GM21447 (cell line): Measurements from ENCODE around the gene PALS2.
A peak's percentile ranks its signal among the peaks of the same experiment; 100 is the strongest.

Experiments
- ATAC-seq: cut with Tn5 transposase; IDR thresholded peaks from one replicate; pipeline ENCODE4 v1.9.1; 2021; ENCODE audit not compliant: unreplicated experiment

Gene PALS2, protein sequence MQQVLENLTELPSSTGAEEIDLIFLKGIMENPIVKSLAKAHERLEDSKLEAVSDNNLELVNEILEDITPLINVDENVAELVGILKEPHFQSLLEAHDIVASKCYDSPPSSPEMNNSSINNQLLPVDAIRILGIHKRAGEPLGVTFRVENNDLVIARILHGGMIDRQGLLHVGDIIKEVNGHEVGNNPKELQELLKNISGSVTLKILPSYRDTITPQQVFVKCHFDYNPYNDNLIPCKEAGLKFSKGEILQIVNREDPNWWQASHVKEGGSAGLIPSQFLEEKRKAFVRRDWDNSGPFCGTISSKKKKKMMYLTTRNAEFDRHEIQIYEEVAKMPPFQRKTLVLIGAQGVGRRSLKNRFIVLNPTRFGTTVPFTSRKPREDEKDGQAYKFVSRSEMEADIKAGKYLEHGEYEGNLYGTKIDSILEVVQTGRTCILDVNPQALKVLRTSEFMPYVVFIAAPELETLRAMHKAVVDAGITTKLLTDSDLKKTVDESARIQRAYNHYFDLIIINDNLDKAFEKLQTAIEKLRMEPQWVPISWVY

DNA sequence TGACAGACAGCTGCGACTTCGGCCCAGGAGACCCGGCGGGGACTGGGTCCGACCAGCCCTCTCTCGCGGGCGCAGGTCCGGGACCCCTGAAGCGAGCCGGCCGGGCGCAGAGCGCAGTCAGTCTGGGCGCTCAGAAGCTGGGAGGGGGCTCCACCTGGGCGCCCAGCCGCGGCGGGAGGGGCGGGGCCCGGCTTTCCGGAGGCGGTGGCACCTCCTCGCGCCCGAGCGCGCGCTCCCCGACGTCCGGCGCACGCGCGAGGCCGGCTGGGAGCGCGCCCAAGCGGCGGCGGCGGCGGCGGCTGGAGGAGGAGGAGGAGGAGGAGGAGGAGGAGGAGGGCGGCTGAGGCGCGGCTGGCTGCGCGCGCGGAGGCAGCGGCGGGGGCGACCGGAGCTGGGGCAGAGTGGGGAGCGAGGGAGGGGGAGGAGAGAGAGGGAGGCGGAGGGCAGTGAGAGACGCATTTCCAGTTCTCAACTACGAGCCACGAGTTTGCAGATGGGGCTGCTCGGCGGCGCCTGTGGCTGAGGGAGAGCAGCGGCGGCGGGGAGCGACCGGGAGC, at the start of gene PALS2:
PALS2 (plus strand) TSS at position 456 of the 557 bp plus-strand sequence. CDS start 50,216 bp downstream, outside the sequence.
- ATAC-seq: peak; percentile 42

DNA sequence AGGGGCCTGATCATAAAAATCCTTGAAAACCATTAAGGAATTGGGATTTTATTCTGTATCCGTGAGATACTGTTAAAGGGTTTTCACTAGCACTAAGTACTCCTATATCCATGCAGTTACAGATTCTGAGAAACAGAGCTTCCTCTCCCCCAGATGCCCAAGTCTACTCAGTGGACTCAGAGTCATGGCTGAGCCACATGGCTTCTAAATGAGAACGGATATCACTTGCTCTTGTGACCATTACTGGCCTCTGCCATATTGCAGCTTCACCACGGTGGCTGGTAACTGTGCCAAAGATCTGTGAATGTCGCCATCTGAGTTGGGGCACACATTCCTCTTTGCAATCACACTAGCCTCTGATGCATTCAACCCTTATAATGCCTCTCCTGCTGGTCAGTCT, 42.0 kb upstream of the PALS2 start:
- no peak for ATAC-seq

GRCh38 chr7:24536682-24537081, 36.6 kb upstream of the PALS2 start:
- ATAC-seq: no peak

GRCh38 chr7:24540956-24541355, 32.3 kb upstream of the PALS2 start:
- ATAC-seq: no peak

DNA sequence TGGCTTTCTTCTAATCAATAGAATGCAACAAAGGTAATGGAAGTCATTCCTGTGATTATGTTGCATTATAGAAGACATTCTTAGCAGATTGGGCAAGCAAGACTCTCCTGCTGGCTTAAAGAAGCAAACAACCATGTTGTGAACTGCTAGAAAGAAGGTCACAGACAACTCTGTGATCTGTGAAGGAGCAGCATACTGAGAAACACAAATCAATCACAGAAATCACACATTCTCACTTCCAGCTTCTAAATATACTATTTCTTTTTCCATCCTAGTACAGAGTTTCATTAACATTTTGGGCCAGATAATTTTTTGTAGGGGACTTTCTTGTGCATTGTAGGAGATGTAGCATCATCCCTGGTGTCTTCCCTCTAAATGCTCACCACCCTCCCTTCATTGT, 28.0 kb upstream of the PALS2 start:
- no peak for ATAC-seq

- no peak for ATAC-seq
These were observed 24.9 kb upstream of the PALS2 start for GRCh38 chr7:24548390-24548789.

DNA sequence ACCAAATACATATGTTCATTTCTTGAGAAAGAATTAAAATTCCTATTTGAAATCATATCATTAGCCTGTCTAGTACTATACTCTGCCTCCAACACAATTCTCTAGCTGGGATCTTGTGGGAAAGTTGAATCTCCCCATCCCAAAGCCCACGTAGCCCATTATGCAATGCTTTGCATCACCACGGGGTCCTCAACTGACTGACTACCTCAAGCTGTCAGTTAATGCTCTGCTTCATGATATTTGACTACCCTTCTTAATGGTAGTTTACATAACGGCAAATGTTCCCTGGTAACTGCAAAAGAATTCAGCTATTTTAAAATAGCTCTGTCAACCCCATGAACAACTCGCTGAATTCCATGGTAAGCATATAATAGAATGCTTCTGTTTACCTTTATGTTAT, 23.3 kb upstream of the PALS2 start:
- no peak for ATAC-seq

DNA sequence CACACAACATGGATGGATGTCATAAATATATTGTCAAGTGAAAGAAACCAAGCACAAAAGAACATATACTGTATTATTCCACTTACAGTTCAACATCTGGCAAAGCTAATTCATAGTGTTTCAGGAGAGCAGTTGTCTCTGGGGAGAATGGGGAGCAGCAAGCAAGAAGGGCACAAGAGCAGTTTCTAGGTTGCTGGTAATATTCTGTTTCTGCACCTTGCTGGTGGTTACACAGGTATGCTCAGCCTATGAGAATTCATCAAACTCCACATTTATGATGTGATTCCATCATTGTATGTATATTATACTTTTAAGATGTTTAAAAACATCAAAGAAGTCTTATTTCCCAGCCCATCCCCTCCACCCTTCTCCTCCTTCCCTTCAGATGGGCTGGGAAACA, 18.1 kb upstream of the PALS2 start:
- no peak for ATAC-seq

DNA sequence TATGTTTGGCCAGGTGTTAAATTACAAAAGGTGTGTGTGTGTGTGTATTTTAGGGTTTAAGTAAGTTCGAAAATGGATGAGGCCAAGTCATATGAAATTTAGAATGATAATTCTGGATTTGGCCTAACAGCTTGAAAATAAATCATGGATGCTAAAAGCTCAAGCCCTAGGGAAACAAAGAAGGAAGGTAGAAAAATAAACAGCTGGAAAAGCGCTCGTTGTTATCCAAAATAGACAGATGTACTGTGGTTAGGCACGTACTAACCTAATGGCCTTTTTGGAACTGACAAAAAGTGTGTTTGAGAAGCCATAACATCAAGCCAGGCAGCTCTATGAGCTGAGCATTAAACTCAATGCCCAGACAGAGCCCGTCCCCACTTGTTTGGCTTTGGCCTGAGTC, 17.5 kb upstream of the PALS2 start:
- no peak for ATAC-seq

- no peak for ATAC-seq
These were observed 12.5 kb upstream of the PALS2 start for GRCh38 chr7:24560772-24561171.

DNA sequence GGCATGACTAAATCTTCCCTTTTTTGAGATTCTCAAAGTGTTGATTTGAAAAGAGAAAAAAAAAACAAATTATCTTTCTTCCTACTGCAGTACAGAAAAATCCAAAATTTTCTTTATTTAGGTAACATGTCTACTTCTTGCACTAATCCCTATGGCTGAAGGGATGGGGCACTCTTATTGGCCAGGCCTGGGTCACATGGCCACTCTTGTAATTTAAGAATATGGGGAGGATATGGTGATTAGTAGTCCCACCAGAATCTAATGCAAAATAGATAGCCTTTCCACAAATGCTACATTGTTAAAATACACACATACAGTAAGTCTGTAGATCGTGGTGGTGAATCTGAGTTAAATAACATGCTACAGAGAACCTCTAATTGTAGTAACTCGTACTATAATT, 7.0 kb upstream of the PALS2 start:
- ATAC-seq: no peak

DNA sequence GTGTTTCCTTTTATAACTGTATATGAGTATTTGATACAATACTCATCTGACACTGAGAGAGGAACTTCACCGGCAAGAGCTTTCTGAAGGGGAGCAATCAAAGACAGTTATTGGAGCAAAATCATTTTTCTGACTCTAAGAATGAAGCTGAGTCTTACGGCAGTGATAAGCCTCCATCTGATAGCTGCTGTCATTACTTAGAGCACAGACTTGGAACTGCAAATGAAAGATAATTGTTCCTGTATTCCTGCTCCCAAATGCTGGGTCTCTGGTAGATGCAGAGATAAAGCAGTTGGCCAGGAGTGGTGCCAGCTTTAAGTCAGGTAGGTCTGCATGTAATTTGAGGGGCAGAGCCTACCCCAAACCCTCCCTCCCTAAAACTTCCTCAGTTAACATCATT, 2.3 kb upstream of the PALS2 start:
- ATAC-seq: no peak

DNA sequence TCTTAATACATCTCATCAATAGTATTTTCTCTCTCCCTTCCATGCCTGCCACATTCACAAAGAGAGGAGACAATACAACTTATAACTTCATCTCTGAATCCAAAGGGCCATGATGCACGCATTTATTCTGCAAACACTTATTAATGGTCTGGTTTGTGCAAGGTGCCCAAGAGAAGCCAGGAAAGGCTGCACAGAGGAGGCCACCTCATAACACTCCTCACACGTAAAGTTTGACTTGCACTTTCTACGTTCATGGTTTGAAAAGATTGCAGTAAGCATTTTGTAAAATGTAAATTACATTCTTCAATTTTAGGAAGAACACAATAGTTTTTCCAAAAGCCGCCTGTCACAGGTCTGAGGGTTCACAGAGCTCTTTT, 1.2 kb upstream of the PALS2 start:
- ATAC-seq: no peak

- no peak for ATAC-seq
These were observed 757 bp upstream of the PALS2 start for GRCh38 chr7:24572393-24572996.

DNA sequence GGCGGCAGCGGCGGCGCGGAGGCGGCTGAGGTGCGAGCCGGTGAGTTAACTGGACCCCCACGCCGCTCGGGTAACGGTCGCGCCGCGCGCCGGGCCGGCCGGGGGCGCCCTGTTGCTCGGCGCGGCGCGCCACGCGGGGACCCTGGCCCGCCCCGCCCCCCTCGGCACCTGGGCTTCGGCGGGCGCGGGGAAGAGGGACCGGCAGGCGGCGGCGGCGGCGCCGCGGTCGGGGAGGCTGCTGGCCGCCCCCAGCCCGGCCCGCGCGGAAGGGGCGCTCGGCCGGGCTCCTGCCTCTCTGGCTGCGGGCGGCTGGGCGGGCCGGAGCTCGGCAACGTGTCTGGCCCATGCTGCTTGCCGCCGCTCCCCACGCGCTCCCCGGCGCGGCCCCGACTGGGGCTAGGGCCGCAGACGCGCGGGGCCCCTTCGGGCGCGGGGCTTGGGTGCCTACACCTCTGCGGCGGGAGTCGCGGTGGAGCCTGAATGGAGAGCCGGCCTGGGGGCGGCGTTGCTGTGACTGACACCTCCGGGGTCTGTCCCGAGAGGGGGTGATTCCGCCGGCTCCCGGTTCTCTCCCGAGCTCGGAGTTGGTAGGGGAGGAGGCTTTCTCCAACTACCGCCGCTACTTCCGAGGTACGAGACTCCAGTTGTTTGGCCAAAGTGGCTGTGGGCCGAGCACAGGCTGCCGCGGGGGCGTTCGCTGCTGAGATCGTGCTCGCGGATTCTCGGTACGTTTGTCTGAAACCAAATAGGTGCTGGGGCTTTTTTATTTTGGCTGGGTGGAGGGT, 494 bp downstream of the PALS2 start:
- ATAC-seq: peak; percentile 28

DNA sequence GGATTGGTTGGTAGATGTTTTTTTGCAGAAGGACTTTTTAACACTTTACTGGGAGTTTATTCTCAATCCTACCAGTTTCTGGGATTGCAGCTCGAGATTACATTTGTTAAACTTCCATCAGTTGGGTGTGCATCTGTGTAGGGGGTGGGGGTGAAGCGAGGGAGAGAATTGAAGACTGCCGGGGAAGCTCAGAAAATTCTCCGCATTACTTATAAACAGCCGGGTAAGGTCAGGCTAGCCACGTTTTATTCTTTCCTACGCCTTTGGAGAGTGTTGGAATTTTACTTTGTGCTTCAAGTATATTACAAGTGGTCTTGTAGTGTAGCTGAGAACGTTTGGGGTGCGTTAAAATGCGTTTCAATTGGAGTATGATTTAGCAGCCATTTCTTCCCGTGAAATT, 1.1 kb downstream of the PALS2 start:
- ATAC-seq: no peak

- ATAC-seq: no peak
These were observed 1.7 kb downstream of the PALS2 start for GRCh38 chr7:24574950-24575349.

DNA sequence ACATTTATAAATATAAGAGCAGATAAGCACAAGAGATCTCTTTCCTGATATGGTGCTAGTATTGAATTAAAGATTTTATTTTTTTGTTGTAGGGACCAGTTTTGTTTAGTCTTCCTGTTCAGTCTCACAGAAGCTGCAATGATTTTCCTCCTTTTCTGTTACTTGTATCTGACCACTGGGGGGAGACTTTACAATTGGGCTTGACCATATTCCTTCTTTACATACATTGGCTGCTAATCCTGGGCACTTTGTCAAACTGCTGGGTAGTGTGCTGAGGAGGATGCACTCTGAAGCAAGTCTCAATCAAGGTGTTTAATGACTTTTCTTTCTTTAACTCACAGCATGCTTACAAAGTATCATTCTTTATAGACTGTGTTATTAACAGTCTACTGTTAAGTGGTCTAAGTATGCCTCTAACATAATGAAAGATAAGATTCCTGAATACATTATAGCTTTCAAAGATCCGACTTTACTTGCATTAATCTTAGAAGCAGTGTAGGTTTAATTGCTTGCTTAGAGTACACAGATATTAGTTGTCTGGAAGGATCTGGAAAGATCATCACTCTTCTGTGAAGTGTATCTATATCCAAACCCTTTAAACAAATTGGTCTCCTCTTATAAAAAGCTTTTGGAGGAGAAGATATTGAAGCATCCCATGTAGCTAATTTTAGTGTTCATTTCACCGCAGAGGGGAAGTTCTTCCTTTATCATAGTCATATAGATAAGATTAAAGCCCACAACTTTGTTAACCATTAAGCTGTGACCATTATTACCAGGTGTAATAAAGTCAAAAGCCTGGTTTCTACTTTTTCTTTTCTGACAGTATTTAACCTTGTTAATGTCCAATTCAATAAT, 3.1 kb downstream of the PALS2 start:
- ATAC-seq: peak; percentile 28

DNA sequence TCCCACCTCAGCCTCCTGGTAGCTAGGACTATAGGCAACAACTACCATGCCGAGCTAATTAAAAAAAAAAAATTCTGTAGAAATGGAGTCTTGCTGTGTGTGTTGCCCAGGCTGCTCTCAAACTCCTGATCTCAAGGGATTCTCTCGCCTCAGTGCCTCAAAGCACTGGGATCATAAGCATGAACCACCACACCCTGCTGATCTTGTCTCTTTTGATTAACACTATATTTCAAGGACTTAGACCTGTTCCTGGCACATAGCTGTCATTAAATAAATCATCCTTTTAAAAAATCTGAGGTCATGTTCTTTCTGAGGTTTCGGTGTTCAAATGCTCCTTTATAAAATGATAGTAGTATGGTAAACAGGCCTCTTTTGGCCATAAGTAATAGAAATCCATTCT, 4.8 kb downstream of the PALS2 start:
- no peak for ATAC-seq

GRCh38 chr7:24580283-24580946, 7.2 kb downstream of the PALS2 start:
- no peak for ATAC-seq
